GM23338 (cell line): ENCODE data around the gene PHLDB1. TPM values are rescaled to one million over a fixed set of nuclear protein-coding genes. Genes with fewer than 3 reads are reported as not detected.

Experiments
- ATAC-seq: fragments of 200-7000 bp; cut with Tn5 transposase; 3 replicates; pipeline ENCODE4 v1.9.1; 2020
- DNase-seq: peaks from one replicate; pipeline ENCODE4 v3.0.0-alpha.2; 2015; ENCODE audit warnings: low spot score
- H2AFZ ChIP-seq: fragments of 200-600 bp; sonication (generic); 2 replicates; pipeline ENCODE4 v1.8.0; 2016; ENCODE audit warnings: antibody characterized with exemption, mild to moderate bottlenecking, moderate library complexity
- H3F3A ChIP-seq: fragments of 200-600 bp; sonication (generic); replicated peaks from 2 replicates; pipeline ENCODE4 v1.8.0; 2017; ENCODE audit warnings: antibody characterized with exemption, mixed run types, low read depth
- H3K27ac ChIP-seq: fragments of 200-600 bp; sonication (generic); 2 replicates; pipeline ENCODE4 v1.6.1; 2016; ENCODE audit warnings: low read depth
- H3K27me3 ChIP-seq: fragments of 200-600 bp; sonication (generic); 2 replicates; pipeline ENCODE4 v1.8.0; 2016; ENCODE audit warnings: mild to moderate bottlenecking, mixed run types, moderate library complexity; ENCODE audit not compliant: insufficient read depth
- H3K36me3 ChIP-seq: fragments of 200-600 bp; sonication (generic); 2 replicates; pipeline ENCODE4 v1.8.0; 2016; ENCODE audit warnings: mild to moderate bottlenecking; ENCODE audit not compliant: insufficient read depth
- H3K4me1 ChIP-seq: fragments of 200-600 bp; sonication (generic); 2 replicates; pipeline ENCODE4 v1.8.0; 2016; ENCODE audit warnings: mild to moderate bottlenecking, moderate library complexity; ENCODE audit not compliant: insufficient read depth
- H3K4me2 ChIP-seq: fragments of 200-600 bp; sonication (generic); 2 replicates; pipeline ENCODE4 v1.7.1; 2017; ENCODE audit warnings: mixed run types
- H3K4me3 ChIP-seq: fragments of 200-600 bp; sonication (generic); 2 replicates; pipeline ENCODE4 v1.6.1; 2016; ENCODE audit warnings: mixed run types
- H3K79me2 ChIP-seq: fragments of 200-600 bp; sonication (generic); replicated peaks from 2 replicates; pipeline ENCODE4 v1.8.0; 2017; ENCODE audit warnings: mild to moderate bottlenecking; ENCODE audit not compliant: insufficient read depth
- H3K9me2 ChIP-seq: fragments of 200-600 bp; sonication (generic); 2 replicates; pipeline ENCODE4 v1.8.0; 2017; ENCODE audit not compliant: insufficient read depth
- H4K20me1 ChIP-seq: fragments of 200-600 bp; sonication (generic); replicated peaks from 2 replicates; pipeline ENCODE4 v1.8.0; 2017; ENCODE audit warnings: mild to moderate bottlenecking; ENCODE audit not compliant: insufficient read depth
- H3K27ac Mint-ChIP-seq: 2 replicates; pipeline ENCODE4 v1.8.0; 2020; ENCODE audit warnings: inconsistent platforms, mild to moderate bottlenecking, moderate library complexity, mixed read lengths
- H3K27me3 Mint-ChIP-seq: 3 replicates; pipeline ENCODE4 v1.8.0; 2022; ENCODE audit warnings: low read depth, mild to moderate bottlenecking, moderate library complexity, mixed read lengths, inconsistent platforms; ENCODE audit not compliant: insufficient read depth, poor library complexity
- H3K36me3 Mint-ChIP-seq: 3 replicates; pipeline ENCODE4 v1.8.0; 2021; ENCODE audit warnings: low read depth, mild to moderate bottlenecking, inconsistent platforms, moderate library complexity, mixed read lengths
- H3K4me1 Mint-ChIP-seq: 3 replicates; pipeline ENCODE4 v1.8.0; 2020; ENCODE audit warnings: mild to moderate bottlenecking, inconsistent platforms, mixed read lengths
- H3K4me3 Mint-ChIP-seq: 3 replicates; pipeline ENCODE4 v1.8.0; 2021; ENCODE audit warnings: moderate library complexity, mild to moderate bottlenecking, inconsistent platforms, mixed read lengths
- H3K9me3 Mint-ChIP-seq: 3 replicates; pipeline ENCODE4 v1.8.0; 2020; ENCODE audit warnings: moderate library complexity, mild to moderate bottlenecking, inconsistent platforms, mixed read lengths
- CREB1 ChIP-seq: fragments of 250-450 bp; sonication (Bioruptor Pico); IDR thresholded peaks from 2 replicates; pipeline ENCODE4 v1.5.0; 2020; ENCODE audit warnings: low read depth, mild to moderate bottlenecking, moderate library complexity
- CTCF ChIP-seq, 2 experiments: fragments of 200-600 bp in 1 of 2; sonication (generic) in 1 of 2; conservative IDR thresholded peaks; 2 replicates each; pipeline versions ENCODE4 v1.5.1 to v1.6.1; 2016 to 2017; ENCODE audit warnings: antibody characterized with exemption in 2 of 2, low read depth in 2 of 2, mild to moderate bottlenecking in 2 of 2, moderate library complexity in 1 of 2
- ETS1 ChIP-seq: IDR thresholded peaks from 2 replicates; pipeline ENCODE4 v1.6.1; 2016; ENCODE audit warnings: antibody characterized with exemption
- EZH2 ChIP-seq: fragments of 200-600 bp; sonication (generic); IDR thresholded peaks from one replicate; pipeline ENCODE4 v1.8.0; 2017; ENCODE audit warnings: antibody characterized with exemption, mild to moderate bottlenecking, low read depth; ENCODE audit not compliant: unreplicated experiment
- EZH2phosphoT487 ChIP-seq: fragments of 200-600 bp; sonication (generic); IDR thresholded peaks from one replicate; pipeline ENCODE4 v1.8.1; 2018; ENCODE audit warnings: antibody characterized with exemption; ENCODE audit not compliant: unreplicated experiment
- JUNB ChIP-seq: IDR thresholded peaks from one replicate; pipeline ENCODE4 v1.6.1; 2016; ENCODE audit warnings: antibody characterized with exemption; ENCODE audit not compliant: unreplicated experiment
- NANOG ChIP-seq: IDR thresholded peaks from 2 replicates; pipeline ENCODE4 v1.6.1; 2016; ENCODE audit warnings: antibody characterized with exemption, borderline replicate concordance
- POLR2AphosphoS5 ChIP-seq: IDR thresholded peaks from 2 replicates; pipeline ENCODE4 v1.6.1; 2016; ENCODE audit warnings: antibody characterized with exemption, low read depth
- REST ChIP-seq: IDR thresholded peaks from one replicate; pipeline ENCODE4 v1.6.1; 2018; ENCODE audit warnings: antibody characterized with exemption; ENCODE audit not compliant: unreplicated experiment
- STAT1 ChIP-seq: IDR thresholded peaks from one replicate; pipeline ENCODE4 v1.6.1; 2016; ENCODE audit warnings: antibody characterized with exemption; ENCODE audit not compliant: unreplicated experiment
- ZNF114 ChIP-seq: fragments of 250-450 bp; sonication (Bioruptor Pico); IDR thresholded peaks from 2 replicates; pipeline ENCODE4 v1.5.0; 2020; ENCODE audit warnings: mild to moderate bottlenecking, moderate library complexity
- ZNF331 ChIP-seq: fragments of 250-450 bp; sonication (Bioruptor Pico); IDR thresholded peaks from 2 replicates; pipeline ENCODE4 v1.5.0; 2020; ENCODE audit warnings: low read depth, mild to moderate bottlenecking, moderate library complexity
- ZNF462 ChIP-seq: fragments of 250-450 bp; sonication (Bioruptor Pico); IDR thresholded peaks from 2 replicates; pipeline ENCODE4 v1.5.0; 2020; ENCODE audit warnings: mild to moderate bottlenecking, moderate library complexity
- polyA plus RNA-seq: library from polyadenylated mRNA; unstranded; fragments of >200 nt; fragmentation: Nextera tagmentation; extraction: Ambion mirVana; gene quantifications from 2 replicates; pipeline ENCODE4 v1.2.1, GENCODE V29; 2016
- total RNA-seq: library from RNA; depleted of rRNA; stranded (reverse); fragments of >200 nt; shearing (Covaris generic); gene quantifications from 2 replicates; pipeline ENCODE4 v1.2.3, GENCODE V29; 2014

Gene PHLDB1
- total and polyA plus RNA-seq, 2 experiments from 2014 or later, result 46.0 to 85.2 TPM

GRCh38 chr11:118587952-118588351 is 19.5 kb upstream of the PHLDB1 start:
- Histone ChIP-seq H3K27me3 (no peaks in the 10 kb centered on the region), H3K4me3 (no peak overlapping the region), H3K36me3 (peaks cover 85% of the 10 kb centered on the region), H3K9me2 (no peaks in the 10 kb centered on the region), H3K27ac (no peak overlapping the region), H2AFZ (no peak overlapping the region), H3K79me2 (no peaks in the 10 kb centered on the region), H3F3A (peaks cover 3% of the 10 kb centered on the region; the same call in 1 of the 2 replicates), H3K4me2 (no peak overlapping the region), H4K20me1 (peaks cover 22% of the 10 kb centered on the region), H3K4me1 (no peaks in the 10 kb centered on the region)
- Mint-ChIP-seq H3K9me3 (no peaks in the 10 kb centered on the region), H3K36me3 (peaks cover 76% of the 10 kb centered on the region), H3K4me1 (no peaks in the 10 kb centered on the region), H3K27me3 (no peaks in the 10 kb centered on the region), H3K27ac (no peak overlapping the region), H3K4me3 (no peak overlapping the region)
- TF ChIP-seq EZH2, result no peak
- TF ChIP-seq NANOG, result no peak
- no peak for TF ChIP-seq ZNF462 (CRISPR knock-in tag)
- TF ChIP-seq STAT1, result no peak
- no peak for TF ChIP-seq CREB1 (CRISPR knock-in tag)
- TF ChIP-seq POLR2AphosphoS5, result no peak
- no peak for TF ChIP-seq JUNB
- TF ChIP-seq ETS1, result no peak
- TF ChIP-seq REST, result no peak
- no peak for TF ChIP-seq ZNF331 (CRISPR knock-in tag)
- TF ChIP-seq ZNF114 (CRISPR knock-in tag), result no peak
- no peak for TF ChIP-seq CTCF (conservative IDR thresholded peaks at IDR 0.05; ENCODE audit: low read depth in 2 of 2)
- TF ChIP-seq EZH2phosphoT487, result no peak
- no peak for DNase-seq
- ATAC-seq, result no peak
